Tibial nerve (tissue), 4 donors: Measurements from ENCODE around the gene KCNJ11. TPM values are rescaled to one million over a fixed set of nuclear protein-coding genes. Genes with fewer than 3 reads are reported as not detected.

Source experiments
- DNase-seq, 2 donors: peaks; one replicate each; pipeline ENCODE4 v3.0.0-alpha.2; 2019; ENCODE audit warnings: low spot score in 2 of 2
- H3K27ac ChIP-seq, 4 donors: fragments of 200-600 bp; sonication (generic) in 3 of 4; one replicate each; pipeline ENCODE4 v1.5.1; 2017 to 2019; ENCODE audit warnings: mild to moderate bottlenecking in 1 of 4
- H3K27me3 ChIP-seq, 2 donors: fragments of 200-600 bp; sonication (generic) in 1 of 2; one replicate each; pipeline versions ENCODE4 v1.5.1 to v1.6.0; 2017 to 2019
- H3K36me3 ChIP-seq, 3 donors: fragments of 200-600 bp; sonication (generic); one replicate each; pipeline ENCODE4 v1.5.1; 2018 to 2019
- H3K4me1 ChIP-seq, 4 donors: fragments of 200-600 bp; sonication (generic) in 3 of 4; one replicate each; pipeline ENCODE4 v1.5.1; 2017 to 2019
- H3K4me3 ChIP-seq, 4 donors: fragments of 200-600 bp; sonication (generic) in 3 of 4; one replicate each; pipeline ENCODE4 v1.5.1; 2017 to 2019; ENCODE audit warnings: mild to moderate bottlenecking in 1 of 4, moderate library complexity in 1 of 4
- H3K9me3 ChIP-seq, 4 donors: fragments of 200-600 bp; sonication (generic) in 3 of 4; one replicate each; pipeline ENCODE4 v1.5.1; 2017 to 2019
- EP300 ChIP-seq, 2 donors: sonication (generic); formaldehyde crosslinking; IDR thresholded peaks; one replicate each; pipeline ENCODE4 v1.6.1; 2017; ENCODE audit warnings: antibody characterized with exemption in 2 of 2, mild to moderate bottlenecking in 1 of 2
- POLR2A ChIP-seq, 2 donors: fragments of 450-650 bp; IDR thresholded peaks; one replicate each; pipeline ENCODE4 v1.6.1; 2017; ENCODE audit warnings: antibody characterized with exemption in 2 of 2, mild to moderate bottlenecking in 2 of 2, moderate library complexity in 2 of 2
- WGBS, 2 donors: methylation state at CpG; one replicate each; pipeline ENCODE4 v1.1.5; 2018; 5-methylcytosine and 5-hydroxymethylcytosine counted together
- total RNA-seq, 4 donors: library from RNA; depleted of rRNA; stranded (reverse); fragments of >200 nt; gene quantifications; one replicate each; pipeline ENCODE4 v1.1.0, GENCODE V29; 2016
- TF ChIP-seq, protein P1 (sequence below), 5 experiments: fragments of 200-600 bp in 3 of 5; fragments of 450-650 bp in 2 of 5; sonication (generic) in 3 of 5; IDR thresholded peaks; one replicate each; pipeline ENCODE4 v1.5.1; 2016 to 2019; ENCODE audit warnings: antibody characterized with exemption in 5 of 5, mild to moderate bottlenecking in 3 of 5, moderate library complexity in 2 of 5

KCNJ11 gene
- total RNA-seq, 4 donors from 2014 or later, result 0.59 to 19.7 (median 3.5) TPM

DNA sequence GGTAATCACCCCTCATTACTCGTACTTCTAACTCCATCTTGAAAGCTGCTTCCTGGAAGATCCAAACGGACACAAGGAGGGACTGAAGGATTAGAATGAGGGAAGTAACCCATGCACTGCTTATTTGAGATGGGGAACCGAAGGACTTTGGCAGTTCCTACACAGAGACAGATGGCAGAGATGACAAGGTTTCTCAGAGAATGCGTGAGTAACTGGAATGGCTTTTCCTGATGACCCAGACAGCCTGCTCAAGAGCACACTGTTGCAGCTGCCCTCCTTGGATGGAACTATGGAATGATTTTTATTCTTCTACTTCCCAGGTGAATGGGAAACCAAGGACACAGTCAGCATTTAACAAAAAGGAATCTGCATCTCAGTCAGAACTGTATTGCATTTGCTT, 7.3 kb downstream of the KCNJ11 start:
- H3K27me3 ChIP-seq, result no peaks in the 10 kb centered on the region
- no peak for TF ChIP-seq POLR2A (IDR thresholded peaks at IDR 0.05)
- TF ChIP-seq, protein P1, sequence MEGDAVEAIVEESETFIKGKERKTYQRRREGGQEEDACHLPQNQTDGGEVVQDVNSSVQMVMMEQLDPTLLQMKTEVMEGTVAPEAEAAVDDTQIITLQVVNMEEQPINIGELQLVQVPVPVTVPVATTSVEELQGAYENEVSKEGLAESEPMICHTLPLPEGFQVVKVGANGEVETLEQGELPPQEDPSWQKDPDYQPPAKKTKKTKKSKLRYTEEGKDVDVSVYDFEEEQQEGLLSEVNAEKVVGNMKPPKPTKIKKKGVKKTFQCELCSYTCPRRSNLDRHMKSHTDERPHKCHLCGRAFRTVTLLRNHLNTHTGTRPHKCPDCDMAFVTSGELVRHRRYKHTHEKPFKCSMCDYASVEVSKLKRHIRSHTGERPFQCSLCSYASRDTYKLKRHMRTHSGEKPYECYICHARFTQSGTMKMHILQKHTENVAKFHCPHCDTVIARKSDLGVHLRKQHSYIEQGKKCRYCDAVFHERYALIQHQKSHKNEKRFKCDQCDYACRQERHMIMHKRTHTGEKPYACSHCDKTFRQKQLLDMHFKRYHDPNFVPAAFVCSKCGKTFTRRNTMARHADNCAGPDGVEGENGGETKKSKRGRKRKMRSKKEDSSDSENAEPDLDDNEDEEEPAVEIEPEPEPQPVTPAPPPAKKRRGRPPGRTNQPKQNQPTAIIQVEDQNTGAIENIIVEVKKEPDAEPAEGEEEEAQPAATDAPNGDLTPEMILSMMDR (IDR thresholded peaks at IDR 0.05), result no peak
- TF ChIP-seq EP300 (IDR thresholded peaks at IDR 0.05), result no peak
- peaks cover 0 to 20% (median 0%) of the 10 kb centered on the region in 4 donors for H3K9me3 ChIP-seq
- H3K4me1 ChIP-seq, result no peaks in the 10 kb centered on the region
- no peak overlapping the region for H3K27ac ChIP-seq
- H3K4me3 ChIP-seq, result no peak overlapping the region
- DNase-seq, result no peak
- 75 to 77% methylated on average over 4 of the region's 4 CpGs for WGBS, 2 donors
- peaks cover 0 to 24% (median 0%) of the 10 kb centered on the region in 3 donors for H3K36me3 ChIP-seq

DNA sequence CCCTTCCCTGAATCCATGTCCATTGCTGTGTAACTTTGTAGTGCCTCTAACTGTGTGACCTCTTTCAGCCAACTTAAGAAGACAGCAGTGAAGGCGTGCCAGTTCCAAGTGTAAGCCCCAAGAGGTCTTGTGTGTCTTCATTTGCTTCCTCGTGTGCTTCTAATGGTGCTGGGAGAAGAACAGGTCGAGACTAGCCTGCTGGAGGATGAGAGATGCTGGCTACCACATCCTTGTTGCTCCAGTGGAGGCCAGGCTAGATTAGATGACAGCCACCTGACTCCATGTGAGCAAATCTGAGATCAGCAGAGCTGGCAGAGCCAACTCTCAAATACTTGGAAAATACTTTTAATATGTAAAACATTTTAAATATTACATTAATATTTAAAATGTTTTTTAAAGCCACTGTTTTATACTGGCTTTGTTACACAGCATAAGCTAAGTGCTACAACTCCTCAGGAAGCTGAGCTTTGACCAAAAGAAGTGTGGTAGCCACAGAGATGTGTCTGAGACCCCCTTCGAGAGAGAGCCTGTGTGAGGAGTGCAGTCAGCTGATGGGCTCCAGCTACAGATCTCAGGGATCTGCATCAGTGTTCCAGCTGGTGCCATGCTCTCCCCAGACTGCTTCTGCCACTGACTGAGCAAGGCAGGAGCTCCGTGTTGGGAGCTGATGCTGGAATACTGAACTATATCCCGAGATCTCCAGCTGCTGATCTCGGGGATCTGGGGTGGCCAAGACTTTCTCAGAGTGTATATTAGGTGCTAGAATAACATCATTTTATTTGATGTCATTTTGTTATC, 8.9 kb downstream of the KCNJ11 start:
- Histone ChIP-seq H3K36me3 (peaks cover 0 to 39% (median 0%) of the 10 kb centered on the region in 3 donors), H3K27ac (no peak overlapping the region), H3K9me3 (peaks cover 0 to 33% (median 0%) of the 10 kb centered on the region in 4 donors), H3K4me1 (no peaks in the 10 kb centered on the region), H3K27me3 (no peaks in the 10 kb centered on the region), H3K4me3 (no peak overlapping the region)
- TF ChIP-seq, protein P1 (IDR thresholded peaks at IDR 0.05), result no peak
- TF ChIP-seq EP300 (IDR thresholded peaks at IDR 0.05), result no peak
- TF ChIP-seq POLR2A (IDR thresholded peaks at IDR 0.05), result no peak
- 85 to 86% methylated on average over 7 of the region's 7 CpGs for WGBS, 2 donors
- no peak for DNase-seq

DNA sequence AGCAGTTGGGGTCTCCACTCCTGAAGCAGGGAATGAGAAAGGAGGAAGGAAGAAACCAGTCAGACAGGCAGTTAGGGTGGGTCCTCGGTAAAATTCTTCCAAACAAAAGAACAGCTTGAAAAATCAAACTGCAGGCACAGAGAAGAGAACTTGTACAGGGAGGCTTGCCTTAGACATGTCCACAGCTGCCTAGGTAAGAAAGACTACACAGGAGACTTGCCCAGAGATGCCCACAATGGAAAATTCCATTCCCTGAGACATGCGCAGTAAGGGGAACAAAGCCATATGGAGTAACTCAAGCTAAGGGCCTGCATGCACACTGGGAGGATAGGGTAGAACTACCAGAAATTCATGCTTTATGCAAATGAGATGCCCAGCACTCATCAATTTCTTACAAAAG, 9.8 kb downstream of the KCNJ11 start:
- TF ChIP-seq POLR2A (IDR thresholded peaks at IDR 0.05) (no peak), EP300 (IDR thresholded peaks at IDR 0.05) (no peak)
- TF ChIP-seq, protein P1 (IDR thresholded peaks at IDR 0.05), result no peak
- no peaks in the 10 kb centered on the region for H3K4me1 ChIP-seq
- H3K27me3 ChIP-seq, result peaks cover 0 to 3% of the 10 kb centered on the region in 2 donors
- peaks cover 0 to 41% (median 0%) of the 10 kb centered on the region in 4 donors for H3K9me3 ChIP-seq
- H3K36me3 ChIP-seq, result peaks cover 0 to 49% (median 0%) of the 10 kb centered on the region in 3 donors
- no peak overlapping the region for H3K27ac ChIP-seq
- WGBS, 2 donors, result 63 to 78% methylated on average over 2 of the region's 2 CpGs
- DNase-seq, result no peak
- H3K4me3 ChIP-seq, result no peak overlapping the region

DNA sequence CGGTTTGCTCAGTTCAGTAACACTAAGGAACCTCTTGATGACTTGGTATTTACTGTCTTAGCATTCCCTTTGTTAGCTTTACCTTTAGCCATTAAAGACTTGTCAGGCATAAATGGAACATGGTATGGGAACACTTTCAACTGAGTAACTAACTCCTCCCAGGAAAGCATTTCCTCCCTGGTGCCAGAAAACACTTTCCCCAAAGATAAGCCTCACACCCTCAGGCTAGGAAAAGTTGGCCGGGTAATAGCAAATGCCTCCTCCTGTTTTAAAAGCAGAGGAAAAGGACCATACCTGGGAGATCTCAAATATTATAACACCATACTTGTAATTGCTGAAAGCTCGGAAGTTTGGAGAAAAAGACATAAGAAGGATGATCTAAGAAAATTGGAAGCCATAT, 12.0 kb downstream of the KCNJ11 start:
- TF ChIP-seq EP300 (IDR thresholded peaks at IDR 0.05) (no peak), POLR2A (IDR thresholded peaks at IDR 0.05) (no peak)
- TF ChIP-seq, protein P1 (IDR thresholded peaks at IDR 0.05), result no peak
- 69 to 71% methylated on average over 3 of the region's 3 CpGs for WGBS, 2 donors
- H3K4me3 ChIP-seq, result no peak overlapping the region
- peaks cover 0 to 63% (median 10%) of the 10 kb centered on the region in 4 donors for H3K9me3 ChIP-seq
- DNase-seq, result no peak
- H3K4me1 ChIP-seq, result no peaks in the 10 kb centered on the region
- H3K27ac ChIP-seq, result no peak overlapping the region
- peaks cover 0 to 3% of the 10 kb centered on the region in 2 donors for H3K27me3 ChIP-seq
- peaks cover 0 to 70% (median 0%) of the 10 kb centered on the region in 3 donors for H3K36me3 ChIP-seq

DNA sequence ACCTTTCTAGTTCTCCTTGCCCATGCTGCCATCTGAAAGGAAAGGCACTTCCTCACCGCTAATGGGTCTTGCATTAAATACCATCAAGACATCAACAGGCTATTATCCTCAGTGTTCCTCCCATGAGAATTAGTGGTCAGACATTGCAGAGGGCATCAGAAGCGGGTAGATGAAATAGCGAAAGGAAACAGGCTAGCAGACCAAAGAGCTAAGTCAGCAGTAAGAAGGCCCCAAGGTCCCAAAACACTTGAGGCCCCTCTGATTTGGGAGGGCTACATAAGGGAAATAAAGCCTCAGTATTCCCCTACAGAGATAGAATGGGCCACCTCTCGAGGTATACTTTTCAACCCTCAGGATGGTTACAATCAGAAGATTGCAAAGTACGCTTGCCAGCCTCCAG, 12.9 kb downstream of the KCNJ11 start:
- peaks cover 0 to 80% (median 0%) of the 10 kb centered on the region in 3 donors for H3K36me3 ChIP-seq
- H3K4me1 ChIP-seq, result no peaks in the 10 kb centered on the region
- no peak overlapping the region for H3K4me3 ChIP-seq
- TF ChIP-seq POLR2A (IDR thresholded peaks at IDR 0.05) (no peak), EP300 (IDR thresholded peaks at IDR 0.05) (no peak)
- TF ChIP-seq, protein P1 (IDR thresholded peaks at IDR 0.05), result no peak
- DNase-seq, result no peak
- H3K27me3 ChIP-seq, result peaks cover 0 to 3% of the 10 kb centered on the region in 2 donors
- no peak overlapping the region for H3K27ac ChIP-seq
- peaks cover 0 to 72% (median 13%) of the 10 kb centered on the region in 4 donors for H3K9me3 ChIP-seq
- 78 to 85% methylated on average over 5 of the region's 5 CpGs for WGBS, 2 donors
